K562 (cell line): ENCODE measurements around the gene ANXA4. TPM values are rescaled to one million over a fixed set of nuclear protein-coding genes. Genes with fewer than 3 reads are reported as not detected.

Experiments used
- ATAC-seq: fragments of 200-7000 bp; cut with Tn5 transposase; 3 replicates; pipeline ENCODE4 v1.9.1; 2020; ENCODE audit warnings: moderate library complexity
- BruUV-seq: library from RNA; stranded (reverse); fragments of 400-500 nt; replicated peaks from 2 replicates; lab custom pipeline; 2021; lab: Mats Ljungman, UMichigan
- CTCF ChIA-PET: fragments of 300-600 bp; formaldehyde crosslinking; extraction: SDS; loops from one replicate; lab custom pipeline; 2021; ENCODE audit warnings: low intra/inter-chr PET ratio; lab: Yijun Ruan, JAX
- POLR2A ChIA-PET: fragments of 300-600, 350-650 bp; sonication (Branson Sonifier 250); formaldehyde crosslinking; extraction: SDS; loops from one replicate; lab custom pipeline; 2021; ENCODE audit warnings: antibody characterized with exemption, inconsistent platforms; lab: Yijun Ruan, JAX
- DNase-seq, 4 experiments: peaks; one replicate each; pipeline versions ENCODE4 v3.0.0 to v3.0.0-alpha.2; 2011 to 2018; ENCODE audit warnings: low spot score in 3 of 4, mixed read lengths in 3 of 4; ENCODE audit errors: extremely low read depth in 1 of 4
- FAIRE-seq: peaks from 2 replicates; lab custom pipeline; 2011; peaks lifted over from hg19 to GRCh38; lab: Jason Lieb, UNC
- H2AFZ ChIP-seq: 2 replicates; pipeline ENCODE4 v1.6.0; 2011; ENCODE audit warnings: low read depth, low read length, control low read depth, inconsistent platforms
- H3K27ac ChIP-seq: fragments of 200-600 bp; 3 replicates; pipeline ENCODE4 v1.8.0; 2011; ENCODE audit warnings: low read depth, mild to moderate bottlenecking, control low read depth, inconsistent platforms, low read length, moderate library complexity, mixed read lengths; ENCODE audit errors: extremely low read depth
- H3K27me3 ChIP-seq, 2 experiments: fragments of 300-600 bp in 1 of 2; 2 replicates in 1 of 2; 3 replicates in 1 of 2; pipeline versions ENCODE4 v1.6.0 to v1.8.0; 2011; ENCODE audit warnings: inconsistent platforms in 2 of 2, low read length in 2 of 2, mild to moderate bottlenecking in 1 of 2, mixed read lengths in 1 of 2, moderate library complexity in 1 of 2; ENCODE audit not compliant: control insufficient read depth in 2 of 2, insufficient read depth in 2 of 2
- H3K36me3 ChIP-seq: fragments of 300-600 bp; 3 replicates; pipeline ENCODE4 v1.8.0; 2011; ENCODE audit warnings: mild to moderate bottlenecking, low read length, inconsistent platforms; ENCODE audit not compliant: control insufficient read depth, insufficient read depth
- H3K4me1 ChIP-seq, 2 experiments: fragments of 200-600 bp in 1 of 2; replicated peaks in 1 of 2; 2 replicates in 1 of 2; 3 replicates in 1 of 2; pipeline versions ENCODE4 v1.5.1 to v1.8.0; 2011; ENCODE audit warnings: inconsistent platforms in 2 of 2, low read length in 2 of 2, mild to moderate bottlenecking in 1 of 2, mixed read lengths in 1 of 2, moderate library complexity in 1 of 2; ENCODE audit not compliant: control insufficient read depth in 2 of 2, insufficient read depth in 2 of 2
- H3K4me2 ChIP-seq: 2 replicates; pipeline ENCODE4 v1.6.1; 2011; ENCODE audit warnings: low read length, control low read depth, inconsistent platforms, mixed read lengths; ENCODE audit not compliant: insufficient read depth
- H3K4me3 ChIP-seq: fragments of 200-600 bp; sonication (generic), shearing (Covaris generic); 2 replicates; pipeline ENCODE4 v1.5.1; 2016; ENCODE audit warnings: control low read depth, inconsistent platforms
- H3K79me2 ChIP-seq: fragments of 200-600 bp; 3 replicates; pipeline ENCODE4 v1.8.0; 2011; ENCODE audit warnings: low read length, inconsistent platforms; ENCODE audit not compliant: control insufficient read depth, insufficient read depth
- H3K9ac ChIP-seq, 2 experiments: 2 replicates each; pipeline versions ENCODE4 v1.6.0 to v1.6.1; 2011; ENCODE audit warnings: low read depth in 2 of 2, low read length in 2 of 2, control low read depth in 1 of 2, inconsistent platforms in 1 of 2, mild to moderate bottlenecking in 1 of 2, mixed read lengths in 1 of 2; ENCODE audit not compliant: insufficient read depth in 1 of 2
- H3K9me1 ChIP-seq: one replicate; pipeline ENCODE4 v1.6.0; 2011; ENCODE audit warnings: inconsistent platforms, mild to moderate bottlenecking, low read length, moderate library complexity; ENCODE audit not compliant: control insufficient read depth, insufficient read depth
- H3K9me3 ChIP-seq: replicated peaks from 2 replicates; pipeline ENCODE4 v1.5.1; 2011; ENCODE audit warnings: low read depth, low read length, inconsistent platforms; ENCODE audit not compliant: control insufficient read depth, insufficient read depth
- H4K20me1 ChIP-seq: replicated peaks from 2 replicates; pipeline ENCODE4 v1.6.1; 2011; ENCODE audit warnings: low read length, inconsistent platforms, mixed read lengths; ENCODE audit not compliant: control insufficient read depth, insufficient read depth
- ARID4B ChIP-seq: sonication (generic); formaldehyde crosslinking; IDR thresholded peaks from 2 replicates; pipeline ENCODE4 v1.8.0; 2022; ENCODE audit warnings: mild to moderate bottlenecking, missing genetic modification reagents
- COPS2 ChIP-seq: fragments of 450-650 bp; conservative IDR thresholded peaks from 2 replicates; pipeline ENCODE4 v1.6.1; 2016; ENCODE audit warnings: mild to moderate bottlenecking, moderate library complexity
- ILK ChIP-seq: fragments of 450-650 bp; IDR thresholded peaks from 2 replicates; pipeline ENCODE4 v1.6.1; 2016; ENCODE audit warnings: missing genetic modification characterization, low read depth, mild to moderate bottlenecking, missing compliant biosample characterization, moderate library complexity, borderline replicate concordance
- IRF1 ChIP-seq: sonication (generic); formaldehyde crosslinking; IDR thresholded peaks from 2 replicates; pipeline ENCODE4 v1.8.0; 2022; ENCODE audit warnings: missing genetic modification reagents, mild to moderate bottlenecking, borderline replicate concordance
- WGBS: fragments of 100-300 bp; shearing (Covaris generic); methylation state at CpG from one replicate; pipeline ENCODE4 v1.1.6; 2016; ENCODE audit warnings: low coverage, mixed read lengths; ENCODE audit not compliant: insufficient coverage; ENCODE audit errors: missing lambda C conversion rate; 5-methylcytosine and 5-hydroxymethylcytosine counted together
- in situ Hi-C: fragments of 300-500 bp; cut with MboI; formaldehyde crosslinking; loops from 4 replicates; pipeline ENCODE4 v1.15.0; 2018; ENCODE audit warnings: inconsistent platforms, mixed read lengths
- intact Hi-C: fragments of 100-400 bp; cut with micrococcal nuclease; formaldehyde crosslinking; loops from 2 replicates; pipeline ENCODE4 v1.14.2; 2022
- polyA plus RNA-seq, 8 experiments: library from polyadenylated mRNA; depleted of rRNA in 4 of 8; stranded (reverse) in 5 of 8; unstranded in 3 of 8; fragments of >200 nt; fragmentation: Nextera tagmentation in 2 of 8; fragmentation: Illumina TruSeq in 1 of 8; extraction: Ambion mirVana in 2 of 8; extraction: Trizol in 1 of 8; gene quantifications; 2 replicates each; pipeline versions ENCODE4 v1.2.1 to v1.2.3, GENCODE V29; 2011 to 2014; ENCODE audit warnings: inconsistent platforms in 1 of 8, missing spikeins in 1 of 8
- total RNA-seq, 7 experiments: library from RNA; depleted of rRNA in 6 of 7; stranded (reverse); fragments of >200 nt in 6 of 7; fragmentation: Illumina TruSeq in 2 of 7; extraction: Trizol in 2 of 7; gene quantifications; 2 replicates each; pipeline versions ENCODE4 v1.2.1 to v1.2.3, GENCODE V29; 2011 to 2021; ENCODE audit warnings: low replicate concordance in 1 of 7
- TF ChIP-seq, protein P1 (sequence below), 2 experiments: fragments of 450-650 bp in 1 of 2; IDR thresholded peaks; 2 replicates each; pipeline ENCODE4 v1.6.1; 2011 to 2017; ENCODE audit warnings: low read depth in 2 of 2, antibody characterized with exemption in 1 of 2, borderline replicate concordance in 1 of 2, low read length in 1 of 2, mild to moderate bottlenecking in 1 of 2, mixed read lengths in 1 of 2; ENCODE audit not compliant: control insufficient read depth in 1 of 2
- TF ChIP-seq, protein P2 (sequence below): fragments of 250-450 bp; sonication (Bioruptor Pico); IDR thresholded peaks from 2 replicates; pipeline ENCODE4 v1.4.0; 2020

Gene ANXA4
- total and polyA plus RNA-seq, 9 of the 15 experiments (the other 6 are each of a cell fraction or from before 2014, with no cell fraction given) = 3.4 to 13.6 (median 11.6) TPM

- H3K4me3 ChIP-seq = no peak overlapping the region
- POLR2A ChIA-PET = interaction anchor here (1.4 kb wide), 1 partner anchor 24 kb away, joined by 3 read pairs; no protein-coding TSS in a partner anchor
- WGBS = 75% methylated on average over 11 of the region's 11 CpGs
- intact Hi-C loops (no loop called here), in situ Hi-C loops (no loop called here)
- no peaks in the 10 kb centered on the region for H3K9me3 ChIP-seq
- no peaks in the 10 kb centered on the region; a peak in 1 of 5 replicates for H3K27me3 ChIP-seq
- H3K9ac ChIP-seq = no peak overlapping the region
- FAIRE-seq (no peak), DNase-seq (no peak), ATAC-seq (no peak)
- H3K79me2 ChIP-seq = no peaks in the 10 kb centered on the region
- peaks cover 0 to 10% of the 10 kb centered on the region in 2 experiments; a peak in 4 of 5 replicates for H3K4me1 ChIP-seq
- no peak overlapping the region for H2AFZ ChIP-seq
- no TSS peak for BruUV-seq
- H3K9me1 ChIP-seq = no peaks in the 10 kb centered on the region
- H3K4me2 ChIP-seq = no peak overlapping the region
- CTCF ChIA-PET = no interaction called here
- H4K20me1 ChIP-seq = peaks cover 9% of the 10 kb centered on the region
- H3K36me3 ChIP-seq = no peaks in the 10 kb centered on the region
- no peak overlapping the region for H3K27ac ChIP-seq
- no peak for TF ChIP-seq ILK (tag)
- TF ChIP-seq COPS2 = no peak
- no peak for TF ChIP-seq ARID4B (CRISPR knock-in tag)
- TF ChIP-seq, protein P1, sequence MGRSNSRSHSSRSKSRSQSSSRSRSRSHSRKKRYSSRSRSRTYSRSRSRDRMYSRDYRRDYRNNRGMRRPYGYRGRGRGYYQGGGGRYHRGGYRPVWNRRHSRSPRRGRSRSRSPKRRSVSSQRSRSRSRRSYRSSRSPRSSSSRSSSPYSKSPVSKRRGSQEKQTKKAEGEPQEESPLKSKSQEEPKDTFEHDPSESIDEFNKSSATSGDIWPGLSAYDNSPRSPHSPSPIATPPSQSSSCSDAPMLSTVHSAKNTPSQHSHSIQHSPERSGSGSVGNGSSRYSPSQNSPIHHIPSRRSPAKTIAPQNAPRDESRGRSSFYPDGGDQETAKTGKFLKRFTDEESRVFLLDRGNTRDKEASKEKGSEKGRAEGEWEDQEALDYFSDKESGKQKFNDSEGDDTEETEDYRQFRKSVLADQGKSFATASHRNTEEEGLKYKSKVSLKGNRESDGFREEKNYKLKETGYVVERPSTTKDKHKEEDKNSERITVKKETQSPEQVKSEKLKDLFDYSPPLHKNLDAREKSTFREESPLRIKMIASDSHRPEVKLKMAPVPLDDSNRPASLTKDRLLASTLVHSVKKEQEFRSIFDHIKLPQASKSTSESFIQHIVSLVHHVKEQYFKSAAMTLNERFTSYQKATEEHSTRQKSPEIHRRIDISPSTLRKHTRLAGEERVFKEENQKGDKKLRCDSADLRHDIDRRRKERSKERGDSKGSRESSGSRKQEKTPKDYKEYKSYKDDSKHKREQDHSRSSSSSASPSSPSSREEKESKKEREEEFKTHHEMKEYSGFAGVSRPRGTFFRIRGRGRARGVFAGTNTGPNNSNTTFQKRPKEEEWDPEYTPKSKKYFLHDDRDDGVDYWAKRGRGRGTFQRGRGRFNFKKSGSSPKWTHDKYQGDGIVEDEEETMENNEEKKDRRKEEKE (IDR thresholded peaks at IDR 0.05; ENCODE audit: borderline replicate concordance in 1 of 2, control insufficient read depth in 1 of 2, low read depth in 2 of 2, low read length in 1 of 2) = no peak
- no peak for TF ChIP-seq IRF1 (CRISPR knock-in tag)
- TF ChIP-seq, protein P2, sequence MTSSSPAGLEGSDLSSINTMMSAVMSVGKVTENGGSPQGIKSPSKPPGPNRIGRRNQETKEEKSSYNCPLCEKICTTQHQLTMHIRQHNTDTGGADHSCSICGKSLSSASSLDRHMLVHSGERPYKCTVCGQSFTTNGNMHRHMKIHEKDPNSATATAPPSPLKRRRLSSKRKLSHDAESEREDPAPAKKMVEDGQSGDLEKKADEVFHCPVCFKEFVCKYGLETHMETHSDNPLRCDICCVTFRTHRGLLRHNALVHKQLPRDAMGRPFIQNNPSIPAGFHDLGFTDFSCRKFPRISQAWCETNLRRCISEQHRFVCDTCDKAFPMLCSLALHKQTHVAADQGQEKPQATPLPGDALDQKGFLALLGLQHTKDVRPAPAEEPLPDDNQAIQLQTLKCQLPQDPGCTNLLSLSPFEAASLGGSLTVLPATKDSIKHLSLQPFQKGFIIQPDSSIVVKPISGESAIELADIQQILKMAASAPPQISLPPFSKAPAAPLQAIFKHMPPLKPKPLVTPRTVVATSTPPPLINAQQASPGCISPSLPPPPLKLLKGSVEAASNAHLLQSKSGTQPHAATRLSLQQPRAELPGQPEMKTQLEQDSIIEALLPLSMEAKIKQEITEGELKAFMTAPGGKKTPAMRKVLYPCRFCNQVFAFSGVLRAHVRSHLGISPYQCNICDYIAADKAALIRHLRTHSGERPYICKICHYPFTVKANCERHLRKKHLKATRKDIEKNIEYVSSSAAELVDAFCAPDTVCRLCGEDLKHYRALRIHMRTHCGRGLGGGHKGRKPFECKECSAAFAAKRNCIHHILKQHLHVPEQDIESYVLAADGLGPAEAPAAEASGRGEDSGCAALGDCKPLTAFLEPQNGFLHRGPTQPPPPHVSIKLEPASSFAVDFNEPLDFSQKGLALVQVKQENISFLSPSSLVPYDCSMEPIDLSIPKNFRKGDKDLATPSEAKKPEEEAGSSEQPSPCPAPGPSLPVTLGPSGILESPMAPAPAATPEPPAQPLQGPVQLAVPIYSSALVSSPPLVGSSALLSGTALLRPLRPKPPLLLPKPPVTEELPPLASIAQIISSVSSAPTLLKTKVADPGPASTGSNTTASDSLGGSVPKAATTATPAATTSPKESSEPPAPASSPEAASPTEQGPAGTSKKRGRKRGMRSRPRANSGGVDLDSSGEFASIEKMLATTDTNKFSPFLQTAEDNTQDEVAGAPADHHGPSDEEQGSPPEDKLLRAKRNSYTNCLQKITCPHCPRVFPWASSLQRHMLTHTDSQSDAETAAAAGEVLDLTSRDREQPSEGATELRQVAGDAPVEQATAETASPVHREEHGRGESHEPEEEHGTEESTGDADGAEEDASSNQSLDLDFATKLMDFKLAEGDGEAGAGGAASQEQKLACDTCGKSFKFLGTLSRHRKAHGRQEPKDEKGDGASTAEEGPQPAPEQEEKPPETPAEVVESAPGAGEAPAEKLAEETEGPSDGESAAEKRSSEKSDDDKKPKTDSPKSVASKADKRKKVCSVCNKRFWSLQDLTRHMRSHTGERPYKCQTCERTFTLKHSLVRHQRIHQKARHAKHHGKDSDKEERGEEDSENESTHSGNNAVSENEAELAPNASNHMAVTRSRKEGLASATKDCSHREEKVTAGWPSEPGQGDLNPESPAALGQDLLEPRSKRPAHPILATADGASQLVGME (CRISPR knock-in tag) = no peak
These were observed 62.5 kb downstream of the ANXA4 start for GRCh38 chr2:69804416-69804815.
